Breast epithelium (tissue), 4 donors: ENCODE results near the gene MTR. TPM values are rescaled to one million over a fixed set of nuclear protein-coding genes. Genes with fewer than 3 reads are reported as not detected.

Experiments used
- DNase-seq, 2 donors: peaks; one replicate each; pipeline ENCODE4 v3.0.0-alpha.2; 2019; ENCODE audit warnings: low spot score in 2 of 2
- H3K27ac ChIP-seq, 2 donors: fragments of 200-600 bp; sonication (generic) in 1 of 2; one replicate each; pipeline ENCODE4 v1.5.1; 2016 to 2019; ENCODE audit warnings: mild to moderate bottlenecking in 1 of 2
- H3K27me3 ChIP-seq, 2 donors: fragments of 200-600 bp; sonication (generic) in 1 of 2; one replicate each; pipeline versions ENCODE4 v1.5.1 to v1.6.0; 2017 to 2019; ENCODE audit warnings: control low read depth in 1 of 2, mild to moderate bottlenecking in 1 of 2
- H3K36me3 ChIP-seq: fragments of 200-600 bp; one replicate; pipeline ENCODE4 v1.5.1; 2019
- H3K4me1 ChIP-seq, 2 donors: fragments of 200-600 bp; sonication (generic); one replicate each; pipeline ENCODE4 v1.5.1; 2016 to 2019; ENCODE audit warnings: control low read depth in 1 of 2
- H3K4me3 ChIP-seq, 3 donors: fragments of 200-600 bp; sonication (generic); 1 replicate in 2 of 3; 2 replicates in 1 of 3; pipeline ENCODE4 v1.5.1; 2016 to 2019; ENCODE audit warnings: mild to moderate bottlenecking in 3 of 3, moderate library complexity in 2 of 3
- H3K9me3 ChIP-seq, 2 donors: fragments of 200-600 bp; sonication (generic) in 1 of 2; one replicate each; pipeline ENCODE4 v1.5.1; 2016 to 2019; ENCODE audit warnings: control low read depth in 1 of 2
- CTCF ChIP-seq, 3 donors: fragments of 450-650 bp; IDR thresholded peaks; one replicate each; pipeline ENCODE4 v1.5.1; 2016 to 2017; ENCODE audit warnings: antibody characterized with exemption in 3 of 3, mild to moderate bottlenecking in 3 of 3, moderate library complexity in 3 of 3
- POLR2A ChIP-seq: fragments of 450-650 bp; IDR thresholded peaks from one replicate; pipeline ENCODE4 v1.6.1; 2016; ENCODE audit warnings: antibody characterized with exemption, mild to moderate bottlenecking, moderate library complexity
- POLR2AphosphoS5 ChIP-seq, 3 donors: sonication (generic); formaldehyde crosslinking; IDR thresholded peaks; one replicate each; pipeline ENCODE4 v1.6.1; 2017; ENCODE audit warnings: antibody characterized with exemption in 3 of 3
- intact Hi-C: fragments of 100-400 bp; cut with DNase I; formaldehyde crosslinking; loops from one replicate; pipeline ENCODE4 v1.15.1; 2023; ENCODE audit warnings: low total_unique reads
- total RNA-seq, 3 donors: library from RNA; depleted of rRNA; stranded (reverse); fragments of >200 nt; gene quantifications; one replicate each; pipeline ENCODE4 v1.1.0, GENCODE V29; 2016

Gene MTR
- total RNA-seq, 3 donors from 2014 or later: 30.5 to 32.3 (median 31.7) TPM

- Histone ChIP-seq H3K27me3 (no peaks in the 10 kb centered on the region), H3K9me3 (no peaks in the 10 kb centered on the region), H3K4me3 (no peak overlapping the region), H3K27ac (no peak overlapping the region), H3K4me1 (no peaks in the 10 kb centered on the region), H3K36me3 (peaks cover 6% of the 10 kb centered on the region)
- intact Hi-C loops: no loop called here
- TF ChIP-seq CTCF (IDR thresholded peaks at IDR 0.05): no peak
- TF ChIP-seq POLR2A: no peak
- TF ChIP-seq POLR2AphosphoS5 (IDR thresholded peaks at IDR 0.05): no peak
- no peak for DNase-seq
Measured at GRCh38 chr1:236888126-236888525, 93.0 kb downstream of the MTR start.

- Histone ChIP-seq H3K27me3 (no peaks in the 10 kb centered on the region), H3K27ac (no peak overlapping the region), H3K4me3 (no peak overlapping the region), H3K4me1 (no peaks in the 10 kb centered on the region), H3K9me3 (no peaks in the 10 kb centered on the region), H3K36me3 (peaks cover 6% of the 10 kb centered on the region)
- intact Hi-C loops: no loop called here
- no peak for DNase-seq
- TF ChIP-seq CTCF (IDR thresholded peaks at IDR 0.05) (no peak), POLR2AphosphoS5 (IDR thresholded peaks at IDR 0.05) (no peak), POLR2A (no peak)
Measured at GRCh38 chr1:236888903-236889302, 93.8 kb downstream of the MTR start.

- Histone ChIP-seq H3K4me3 (no peak overlapping the region), H3K4me1 (no peaks in the 10 kb centered on the region), H3K9me3 (no peaks in the 10 kb centered on the region), H3K36me3 (peaks cover 6% of the 10 kb centered on the region), H3K27ac (no peak overlapping the region), H3K27me3 (no peaks in the 10 kb centered on the region)
- intact Hi-C loops: no loop called here
- DNase-seq: no peak
- no peak for TF ChIP-seq POLR2A
- no peak for TF ChIP-seq POLR2AphosphoS5 (IDR thresholded peaks at IDR 0.05)
Measured at GRCh38 chr1:236890152-236891056, 95.3 kb downstream of the MTR start.

GRCh38 chr1:236893626-236894545 is 98.8 kb downstream of the MTR start:
- no peak overlapping the region for H3K4me3 ChIP-seq
- no peak for DNase-seq
- no peaks in the 10 kb centered on the region for H3K9me3 ChIP-seq
- H3K27ac ChIP-seq: no peak overlapping the region
- no peaks in the 10 kb centered on the region for H3K4me1 ChIP-seq
- intact Hi-C loops: no loop called here
- TF ChIP-seq POLR2AphosphoS5 (IDR thresholded peaks at IDR 0.05): no peak
- no peak for TF ChIP-seq POLR2A
- no peak for TF ChIP-seq CTCF (IDR thresholded peaks at IDR 0.05)
- peaks cover 4% of the 10 kb centered on the region for H3K36me3 ChIP-seq
- H3K27me3 ChIP-seq: no peaks in the 10 kb centered on the region

GRCh38 chr1:236895665-236896387 is 100.7 kb downstream of the MTR start:
- Histone ChIP-seq H3K4me1 (no peaks in the 10 kb centered on the region), H3K27ac (no peak overlapping the region), H3K36me3 (peaks cover 7% of the 10 kb centered on the region), H3K9me3 (peaks cover 0 to 1% of the 10 kb centered on the region in 2 donors), H3K27me3 (no peaks in the 10 kb centered on the region), H3K4me3 (no peak overlapping the region)
- TF ChIP-seq POLR2AphosphoS5 (IDR thresholded peaks at IDR 0.05) (no peak), CTCF (IDR thresholded peaks at IDR 0.05) (no peak), POLR2A (no peak)
- intact Hi-C loops: no loop called here
- DNase-seq: no peak
